ENCODE data around the gene ZNRF4.

GRCh38 chr19:5432687-5433086 is 22.5 kb upstream of the ZNRF4 start:
- no peak for TF ChIP-seq CTCF (tag by site-specific recombination; IDR thresholded peaks at IDR 0.05)
- no peak for TF ChIP-seq ZNF518A (tag by site-specific recombination; conservative IDR thresholded peaks at IDR 0.05; ENCODE audit: low read depth)
- TF ChIP-seq PRDM10 (tag by site-specific recombination; IDR thresholded peaks at IDR 0.05): no peak
- TF ChIP-seq PBX3 (CRISPR knock-in tag; IDR thresholded peaks at IDR 0.05): no peak
- TF ChIP-seq ZSCAN30 (tag by site-specific recombination; IDR thresholded peaks at IDR 0.05): no peak
- no peak for TF ChIP-seq ZNF146 (tag by site-specific recombination; IDR thresholded peaks at IDR 0.05)
- TF ChIP-seq ZNF274 (IDR thresholded peaks at IDR 0.05; ENCODE audit: low read length): no peak
- TF ChIP-seq ZNF274 (tag by site-specific recombination; IDR thresholded peaks at IDR 0.05; ENCODE audit: borderline replicate concordance): no peak
- no peak for TF ChIP-seq ZNF404 (tag by site-specific recombination; IDR thresholded peaks at IDR 0.05)
- TF ChIP-seq ZBTB20 (tag by site-specific recombination; IDR thresholded peaks at IDR 0.05): no peak

All from HEK293 (cell line).